ENCODE results near the gene ATP6V0E1.
A peak's percentile ranks its signal among the peaks of the same experiment; 100 is the strongest.

ATP6V0E1 gene

DNA sequence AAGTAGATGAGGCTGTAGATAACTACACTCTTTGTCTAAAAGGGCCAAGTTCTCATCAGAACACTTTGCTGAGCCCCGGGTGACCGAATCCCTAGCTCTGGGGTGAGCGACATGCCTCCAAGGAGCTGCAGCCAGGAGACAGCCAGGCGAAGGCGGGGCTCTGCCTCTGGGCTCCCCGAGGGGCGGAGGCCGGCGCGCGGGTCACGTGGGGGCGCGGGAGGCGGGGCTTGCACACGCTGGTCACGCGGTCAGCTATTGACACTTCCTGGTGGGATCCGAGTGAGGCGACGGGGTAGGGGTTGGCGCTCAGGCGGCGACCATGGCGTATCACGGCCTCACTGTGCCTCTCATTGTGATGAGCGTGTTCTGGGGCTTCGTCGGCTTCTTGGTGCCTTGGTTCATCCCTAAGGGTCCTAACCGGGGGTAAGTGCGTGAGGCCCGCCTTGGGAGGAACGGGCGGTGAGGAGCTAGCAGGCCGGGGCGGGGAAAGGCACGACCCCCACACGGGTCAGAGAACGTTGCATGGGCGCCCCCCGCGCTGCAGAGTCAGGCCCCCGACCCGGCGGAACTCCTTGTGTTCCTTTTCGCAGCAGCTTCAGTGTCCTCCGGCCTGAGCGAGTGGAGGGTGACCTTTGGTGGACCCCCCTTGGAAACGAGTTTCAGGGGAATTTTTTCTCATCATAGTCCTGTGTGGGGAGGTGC lies at the start of gene ATP6V0E1:
TSS of gene ATP6V0E1 (plus strand) at position 230 of the 702 bp plus-strand sequence. CDS start at position 320, 90 bp downstream.
- DNase-seq = peak; percentile 94

DNA sequence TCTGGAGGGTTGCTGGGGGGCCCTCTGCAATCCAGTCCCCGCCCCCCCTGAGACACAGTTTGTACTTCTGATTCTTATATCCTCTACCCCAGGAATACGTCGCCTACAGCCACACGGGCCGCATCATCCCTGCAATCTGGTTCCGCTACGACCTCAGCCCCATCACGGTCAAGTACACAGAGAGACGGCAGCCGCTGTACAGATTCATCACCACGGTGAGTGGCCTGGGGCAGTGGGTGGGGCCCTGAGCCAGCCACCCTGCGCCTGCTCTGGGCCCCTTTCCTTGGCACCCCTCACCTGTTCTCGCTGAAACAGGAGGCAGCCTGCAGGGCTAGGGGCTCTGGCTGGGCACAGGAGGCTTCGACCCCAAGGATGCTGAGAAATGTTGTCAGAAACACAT lies 48.5 kb upstream of the ATP6V0E1 start:
- no peak for DNase-seq

DNA sequence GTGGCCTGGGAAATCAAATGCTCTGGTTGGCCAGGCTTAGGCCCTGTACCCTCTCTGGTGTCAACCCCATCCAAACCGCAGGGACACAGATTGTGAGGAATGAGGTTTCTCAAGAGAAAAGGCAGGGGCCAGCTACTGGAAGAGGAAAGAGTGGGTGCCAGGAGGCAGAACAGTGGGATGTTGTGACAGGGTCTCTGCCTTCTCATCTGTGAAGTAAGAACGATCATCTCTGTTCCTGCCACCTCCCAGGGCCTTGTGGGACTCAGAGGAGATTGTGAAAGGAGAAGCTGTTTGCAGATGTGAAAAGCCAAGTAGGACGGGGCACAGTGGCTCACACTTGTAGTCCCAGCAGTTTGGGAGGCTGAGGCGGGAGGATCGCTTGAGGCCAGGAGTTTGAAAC lies 47.2 kb upstream of the ATP6V0E1 start:
- no peak for DNase-seq

GRCh38 chr5:172939071-172939470 lies 44.5 kb upstream of the ATP6V0E1 start:
- DNase-seq = no peak

DNA sequence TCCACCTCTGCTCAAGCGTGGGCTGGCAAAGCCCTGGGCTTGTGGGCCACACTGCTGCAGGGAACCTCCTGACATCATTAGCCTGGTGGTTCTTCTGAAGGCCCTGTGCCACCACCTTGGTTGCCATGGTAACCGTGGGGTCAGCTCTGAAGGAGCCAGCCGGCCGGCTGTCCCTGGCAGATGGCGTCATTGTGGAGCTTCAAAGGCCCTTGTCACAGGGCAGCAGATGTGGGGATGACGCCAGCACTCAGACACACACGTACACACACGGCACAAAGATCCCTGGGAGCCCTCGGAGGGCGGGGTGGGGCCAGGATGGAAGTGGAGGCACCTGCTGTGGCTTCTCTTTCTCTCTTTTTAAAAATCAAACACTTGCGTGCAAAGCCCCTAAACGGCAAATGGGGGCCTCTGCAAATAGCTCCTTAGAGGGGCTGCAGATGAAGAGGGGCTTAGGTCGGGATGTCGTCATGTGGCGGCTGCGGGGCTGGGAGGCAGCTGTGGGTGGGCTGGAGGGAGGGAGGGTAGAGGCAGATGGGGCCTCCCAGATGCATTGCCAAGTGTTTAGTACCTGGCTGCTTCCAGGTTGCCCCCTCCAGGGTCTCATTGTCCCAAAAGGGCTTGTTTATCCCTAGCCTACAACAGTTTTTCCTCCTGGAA lies 43.8 kb upstream of the ATP6V0E1 start:
- DNase-seq = no peak

- no peak for DNase-seq
Measured at GRCh38 chr5:172940268-172941066, 43.1 kb upstream of the ATP6V0E1 start.

GRCh38 chr5:172941067-172941516 lies 42.5 kb upstream of the ATP6V0E1 start:
- no peak for DNase-seq

DNA sequence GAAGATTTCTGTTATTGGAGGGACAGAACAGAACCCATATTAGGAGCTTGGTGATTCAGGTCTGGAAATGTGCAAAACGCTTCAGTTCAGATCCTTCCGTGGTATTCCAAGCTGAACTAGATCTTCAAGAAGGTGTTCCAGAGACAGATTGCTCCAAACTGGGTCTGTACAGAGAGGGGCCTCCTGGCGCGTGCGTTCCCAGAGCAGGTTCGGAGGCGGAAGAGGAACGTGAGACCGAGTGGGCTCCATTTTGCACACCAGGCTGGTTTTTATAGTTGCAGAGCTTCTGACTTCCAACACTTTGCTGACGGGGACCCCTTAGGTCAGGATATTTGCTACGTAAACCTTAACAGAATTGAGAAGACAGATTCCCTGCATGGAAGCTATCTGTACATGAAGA lies 41.0 kb upstream of the ATP6V0E1 start:
- DNase-seq = no peak

DNA sequence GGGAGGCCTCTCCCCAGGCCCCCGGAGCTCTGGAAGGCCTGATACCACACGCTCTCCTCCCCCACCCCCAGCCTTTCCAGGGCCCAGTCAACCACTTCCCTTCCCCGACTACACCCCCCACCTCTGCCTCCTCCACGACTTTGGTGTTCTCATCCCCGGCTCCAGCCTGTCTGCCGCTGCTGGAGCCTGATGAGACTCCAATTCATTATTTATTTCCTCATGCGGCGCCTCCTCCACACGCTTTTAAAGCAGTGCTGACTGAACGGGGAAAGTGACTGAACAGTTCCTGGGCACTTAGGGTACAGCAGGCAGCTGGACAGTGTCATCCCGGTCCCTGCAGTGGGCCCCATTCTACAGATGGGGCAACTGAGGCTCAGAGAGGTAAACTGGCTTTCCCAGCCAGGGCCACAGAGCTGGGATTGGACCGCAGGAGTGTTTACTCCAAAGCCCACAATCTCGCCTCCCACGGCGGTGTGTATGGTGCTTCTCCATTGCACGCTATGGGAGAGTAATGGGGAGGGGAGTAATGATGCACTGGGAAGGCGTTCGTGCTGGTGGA lies 40.2 kb upstream of the ATP6V0E1 start:
- no peak for DNase-seq

GRCh38 chr5:172943906-172944305 lies 39.7 kb upstream of the ATP6V0E1 start:
- no peak for DNase-seq

- DNase-seq = no peak
Measured at GRCh38 chr5:172944741-172945140, 38.8 kb upstream of the ATP6V0E1 start.

DNA sequence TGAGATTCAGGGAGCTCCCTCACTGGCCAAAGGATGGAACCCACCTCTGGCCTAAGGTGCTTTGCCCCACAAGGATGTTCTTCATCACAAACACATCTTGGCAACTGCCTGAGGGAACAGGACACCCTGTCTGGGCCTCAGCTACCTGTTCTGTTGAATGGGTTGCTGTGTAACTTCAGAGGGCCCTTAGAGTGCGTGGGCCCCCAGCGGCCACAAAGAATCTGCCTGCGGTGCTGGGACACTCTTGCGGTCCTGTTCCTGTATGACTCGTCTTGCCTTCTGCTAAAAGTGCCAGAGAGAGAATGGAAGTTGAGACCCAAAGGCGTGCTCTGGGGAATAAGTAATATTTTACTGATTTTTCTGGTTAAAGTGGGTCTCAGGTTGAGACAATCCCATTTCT lies 38.4 kb upstream of the ATP6V0E1 start:
- no peak for DNase-seq

GRCh38 chr5:172946146-172946545 lies 37.4 kb upstream of the ATP6V0E1 start:
- no peak for DNase-seq

GRCh38 chr5:172949426-172949825 lies 34.1 kb upstream of the ATP6V0E1 start:
- DNase-seq = no peak

DNA sequence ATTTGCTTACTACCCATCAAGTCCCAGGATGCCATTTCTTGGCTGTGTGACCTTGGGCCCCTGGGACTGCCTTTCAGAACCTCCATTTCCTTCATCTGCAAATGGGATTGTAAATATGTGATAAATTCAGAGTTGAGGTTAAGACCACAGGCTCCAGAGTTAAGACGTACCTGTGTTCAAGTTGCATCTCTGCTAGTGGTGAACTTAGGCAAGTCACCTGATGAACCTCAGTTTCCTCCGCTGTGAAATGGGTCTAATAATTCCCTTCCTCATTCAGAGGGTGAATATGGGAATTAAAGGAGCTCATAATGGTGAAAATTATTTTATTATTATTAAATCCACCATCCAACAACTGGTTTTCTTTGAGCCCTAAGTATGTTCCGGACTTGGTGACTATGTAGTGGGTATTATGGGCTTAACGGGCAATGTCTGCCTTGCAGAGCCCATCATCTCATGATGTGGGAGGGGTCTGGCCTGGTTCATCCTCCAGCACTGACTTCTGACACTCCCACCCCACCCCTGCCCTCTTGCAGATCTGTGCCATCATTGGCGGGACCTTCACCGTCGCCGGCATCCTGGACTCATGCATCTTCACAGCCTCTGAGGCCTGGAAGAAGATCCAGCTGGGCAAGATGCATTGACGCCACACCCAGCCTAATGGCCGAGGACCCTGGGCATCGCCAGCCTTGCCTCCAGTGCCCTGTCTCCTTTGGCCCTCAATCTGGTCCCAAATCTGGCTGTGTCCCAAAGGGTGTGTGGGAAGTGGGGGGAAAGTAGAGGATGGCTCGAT lies 33.2 kb upstream of the ATP6V0E1 start:
- no peak for DNase-seq

- DNase-seq = no peak
Measured at GRCh38 chr5:172951371-172952033, 32.1 kb upstream of the ATP6V0E1 start.

GRCh38 chr5:172952034-172952511 lies 31.5 kb upstream of the ATP6V0E1 start:
- DNase-seq = no peak

DNA sequence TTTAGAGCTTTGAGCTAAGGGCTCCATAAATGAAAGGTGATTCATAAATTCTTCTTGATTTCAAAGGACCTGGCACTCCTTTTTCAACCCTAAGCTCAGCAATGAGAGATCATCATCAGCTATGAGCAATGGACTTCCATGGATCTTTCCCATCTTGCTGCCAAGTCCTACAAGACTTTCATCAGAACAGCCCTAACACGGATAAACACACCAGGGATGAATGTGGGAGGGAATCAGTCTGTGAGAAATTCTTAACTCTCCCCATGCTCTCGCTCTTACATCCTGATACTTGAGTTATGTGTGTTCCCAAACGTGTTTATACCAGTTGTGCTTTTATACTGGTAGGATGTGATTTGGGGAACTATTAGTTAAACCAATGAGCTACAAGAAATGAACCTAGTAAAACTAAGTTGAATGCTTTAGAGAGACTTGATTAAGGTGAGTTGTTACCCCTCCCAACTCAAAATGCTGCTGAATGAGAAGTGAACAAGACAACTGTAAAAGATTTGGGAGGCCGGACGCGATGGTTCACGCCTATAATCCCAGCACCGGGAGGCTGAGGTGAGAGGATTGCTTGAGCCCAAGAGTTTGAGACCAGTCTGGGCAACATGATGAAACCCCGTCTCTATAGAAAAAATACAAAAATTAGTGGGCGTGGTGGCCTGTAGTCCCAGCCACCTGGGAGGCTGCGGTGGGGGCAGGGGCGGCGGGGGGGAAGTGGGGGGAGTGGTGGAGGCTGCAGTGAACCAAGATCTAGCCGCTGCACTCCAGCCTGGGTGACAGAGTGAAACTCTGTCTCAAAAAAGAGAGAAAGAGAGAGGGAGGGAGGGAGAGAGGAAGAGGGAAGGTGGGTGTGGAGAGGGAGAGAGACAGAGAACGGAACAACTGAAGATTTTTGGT lies 29.5 kb upstream of the ATP6V0E1 start:
- no peak for DNase-seq

GRCh38 chr5:172954751-172955159 lies 28.8 kb upstream of the ATP6V0E1 start:
- DNase-seq = no peak

DNA sequence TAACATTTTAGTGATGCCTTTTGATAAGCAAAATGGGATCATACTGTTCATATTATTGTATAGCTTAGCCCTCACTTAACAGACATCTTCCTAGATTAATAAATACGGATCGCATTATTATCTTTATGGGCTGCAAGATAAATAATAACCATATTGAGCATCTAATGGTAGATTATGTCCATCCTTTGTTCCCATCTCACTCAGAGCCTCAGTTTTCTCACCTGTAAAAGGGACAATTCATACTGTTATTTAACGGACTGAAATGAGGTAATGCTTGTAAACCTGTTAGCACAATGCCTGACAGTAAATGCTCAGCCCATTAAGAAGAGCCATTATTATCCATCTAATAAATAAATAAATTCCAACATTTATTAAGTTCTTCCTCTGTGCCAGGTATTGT lies 27.3 kb upstream of the ATP6V0E1 start:
- DNase-seq = no peak

GRCh38 chr5:172956936-172957335 lies 26.6 kb upstream of the ATP6V0E1 start:
- DNase-seq = peak; percentile 11
